Retinal pigment epithelial cell (primary cell): Measurements from ENCODE around the gene PKN3.
A peak's percentile ranks its signal among the peaks of the same experiment; 100 is the strongest.

Source experiments
- DNase-seq: peaks from one replicate; pipeline ENCODE4 v3.0.0-alpha.2; 2010; ENCODE audit warnings: low read depth
- H3K4me3 ChIP-seq: 2 replicates; pipeline ENCODE4 v1.5.1; 2011; ENCODE audit warnings: mild to moderate bottlenecking, low read length, control low read depth, moderate library complexity
- TF ChIP-seq, protein P1 (sequence below): conservative IDR thresholded peaks from 2 replicates; pipeline ENCODE4 v1.5.1; 2011; ENCODE audit warnings: low read depth, low read length, control low read depth, inconsistent platforms

PKN3 gene

DNA sequence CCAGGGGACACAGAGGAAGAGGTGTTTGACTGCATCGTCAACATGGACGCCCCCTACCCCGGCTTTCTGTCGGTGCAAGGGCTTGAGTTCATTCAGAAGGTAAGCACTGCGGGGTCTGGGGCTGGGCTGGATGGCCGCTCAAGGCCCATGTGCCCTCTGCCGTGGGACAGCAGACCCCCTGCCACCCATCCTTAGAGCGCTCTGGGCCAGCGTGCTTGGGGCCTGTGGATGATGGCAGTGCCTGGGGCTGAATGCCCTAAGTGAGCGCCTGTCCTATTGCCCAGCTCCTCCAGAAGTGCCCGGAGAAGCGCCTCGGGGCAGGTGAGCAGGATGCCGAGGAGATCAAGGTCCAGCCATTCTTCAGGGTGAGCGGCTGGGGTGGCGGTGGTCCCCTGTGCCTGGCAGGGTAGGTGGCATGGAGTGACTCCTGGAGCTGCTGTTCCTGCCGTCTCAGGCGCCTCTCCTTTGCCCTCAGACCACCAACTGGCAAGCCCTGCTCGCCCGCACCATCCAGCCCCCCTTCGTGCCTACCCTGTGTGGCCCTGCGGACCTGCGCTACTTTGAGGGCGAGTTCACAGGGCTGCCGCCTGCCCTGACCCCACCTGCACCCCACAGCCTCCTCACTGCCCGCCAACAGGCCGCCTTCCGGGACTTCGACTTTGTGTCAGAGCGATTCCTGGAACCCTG, 17.8 kb downstream of the PKN3 start:
- TF ChIP-seq, protein P1, sequence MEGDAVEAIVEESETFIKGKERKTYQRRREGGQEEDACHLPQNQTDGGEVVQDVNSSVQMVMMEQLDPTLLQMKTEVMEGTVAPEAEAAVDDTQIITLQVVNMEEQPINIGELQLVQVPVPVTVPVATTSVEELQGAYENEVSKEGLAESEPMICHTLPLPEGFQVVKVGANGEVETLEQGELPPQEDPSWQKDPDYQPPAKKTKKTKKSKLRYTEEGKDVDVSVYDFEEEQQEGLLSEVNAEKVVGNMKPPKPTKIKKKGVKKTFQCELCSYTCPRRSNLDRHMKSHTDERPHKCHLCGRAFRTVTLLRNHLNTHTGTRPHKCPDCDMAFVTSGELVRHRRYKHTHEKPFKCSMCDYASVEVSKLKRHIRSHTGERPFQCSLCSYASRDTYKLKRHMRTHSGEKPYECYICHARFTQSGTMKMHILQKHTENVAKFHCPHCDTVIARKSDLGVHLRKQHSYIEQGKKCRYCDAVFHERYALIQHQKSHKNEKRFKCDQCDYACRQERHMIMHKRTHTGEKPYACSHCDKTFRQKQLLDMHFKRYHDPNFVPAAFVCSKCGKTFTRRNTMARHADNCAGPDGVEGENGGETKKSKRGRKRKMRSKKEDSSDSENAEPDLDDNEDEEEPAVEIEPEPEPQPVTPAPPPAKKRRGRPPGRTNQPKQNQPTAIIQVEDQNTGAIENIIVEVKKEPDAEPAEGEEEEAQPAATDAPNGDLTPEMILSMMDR, result no peak
- no peak overlapping the region for H3K4me3 ChIP-seq

GRCh38 chr9:128720841-128721486, 18.7 kb downstream of the PKN3 start:
- no peak for DNase-seq
- H3K4me3 ChIP-seq, result no peak overlapping the region
- TF ChIP-seq, protein P1, result no peak

More for the DNA sequence above, 17.8 kb downstream of the PKN3 start:
- DNase-seq, result no peak

DNA sequence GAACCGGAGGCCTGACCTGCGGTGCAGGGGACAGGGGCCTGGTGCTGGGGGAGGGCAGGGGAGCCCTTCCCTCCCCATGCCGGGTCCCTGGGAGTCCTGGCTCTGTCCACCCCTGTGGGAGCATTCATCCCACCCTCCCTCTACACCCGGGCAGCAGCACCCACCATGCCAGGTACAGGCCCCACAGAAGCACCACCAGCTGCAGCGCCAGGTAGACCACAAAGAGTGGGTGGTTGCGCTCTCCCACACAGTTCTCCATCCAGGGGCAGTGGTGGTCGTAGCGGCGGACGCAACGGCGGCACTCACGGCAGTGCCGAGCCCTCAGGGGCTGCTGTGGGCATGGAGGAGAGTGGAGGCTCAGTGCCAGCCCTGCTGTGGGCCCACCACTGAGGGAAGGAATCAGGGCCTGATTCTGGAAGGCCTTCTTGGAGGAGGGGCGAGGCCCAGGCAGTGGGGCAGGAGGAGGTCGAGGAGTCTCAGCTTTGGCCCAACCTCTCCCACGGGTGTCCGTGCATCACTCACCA, 19.2 kb downstream of the PKN3 start:
- TF ChIP-seq, protein P1, result no peak
- H3K4me3 ChIP-seq, result no peak overlapping the region
- DNase-seq, result no peak

- no peak for DNase-seq
- H3K4me3 ChIP-seq, result peak overlapping the region; percentile 86
- TF ChIP-seq, protein P1, result no peak
Measured at GRCh38 chr9:128722380-128723351, 20.4 kb downstream of the PKN3 start.

GRCh38 chr9:128723352-128723865, 21.1 kb downstream of the PKN3 start:
- peak overlapping the region; percentile 86 for H3K4me3 ChIP-seq
- DNase-seq, result no peak
- TF ChIP-seq, protein P1, result no peak

GRCh38 chr9:128723866-128724743, 21.8 kb downstream of the PKN3 start, which contains the start of gene ZDHHC12:
Gene ZDHHC12, minus strand, starts transcription at chr9:128724127. Its CDS starts 34 bp downstream, at chr9:128724093.
- DNase-seq, result peak; percentile 91
- TF ChIP-seq, protein P1, result no peak
- H3K4me3 ChIP-seq, result peak within 1 kb of the TSS; percentile 86
